ENCODE measurements around the gene CCL25. TPM values are rescaled to one million over a fixed set of nuclear protein-coding genes. Genes with fewer than 3 reads are reported as not detected.

CCL25 gene
- total RNA-seq, 2 donors from 2014 or later = not detected

- no peaks in the 10 kb centered on the region for H3K36me3 ChIP-seq (ENCODE audit: control insufficient read depth, insufficient read depth, low read length)
- no peak overlapping the region for H3K4me3 ChIP-seq (ENCODE audit: low read length)
- DNase-seq = no peak
- TF ChIP-seq CTCF (conservative IDR thresholded peaks at IDR 0.05) = no peak
- Mint-ChIP-seq H3K9me3 (no peaks in the 10 kb centered on the region), H3K27me3 (ENCODE audit: insufficient read depth) (peaks cover 21% of the 10 kb centered on the region), H3K36me3 (ENCODE audit: low read depth) (no peaks in the 10 kb centered on the region), H3K27ac (no peak overlapping the region), H3K4me3 (no peak overlapping the region), H3K4me1 (peaks cover 6% of the 10 kb centered on the region)
- 94% methylated on average over 3 of the region's 3 CpGs for WGBS, 2 experiments (ENCODE audit: insufficient coverage in 1 of 2, insufficient read length in 1 of 2)
- no peak overlapping the region for H3K27ac ChIP-seq (ENCODE audit: low read depth, low read length)
- H3K27me3 ChIP-seq (ENCODE audit: control insufficient read depth, insufficient read depth, low read length, poor library complexity, severe bottlenecking) = no peaks in the 10 kb centered on the region
- no peaks in the 10 kb centered on the region for H3K4me1 ChIP-seq (ENCODE audit: control insufficient read depth, insufficient read depth, low read length)
- no peak overlapping the region for H3K9ac ChIP-seq (ENCODE audit: extremely low read depth, low read length, poor library complexity, severe bottlenecking)
- no peaks in the 10 kb centered on the region for H3K9me3 ChIP-seq (ENCODE audit: control insufficient read depth, low read length)
Observed at GRCh38 chr19:8039231-8039630, 13.3 kb upstream of the CCL25 start.

GRCh38 chr19:8041531-8041931, 11.0 kb upstream of the CCL25 start:
- Mint-ChIP-seq H3K4me1 (no peaks in the 10 kb centered on the region), H3K9me3 (no peaks in the 10 kb centered on the region), H3K27me3 (ENCODE audit: insufficient read depth) (peaks cover 16% of the 10 kb centered on the region), H3K27ac (no peak overlapping the region), H3K36me3 (ENCODE audit: low read depth) (no peaks in the 10 kb centered on the region), H3K4me3 (no peak overlapping the region)
- Histone ChIP-seq H3K4me1 (ENCODE audit: control insufficient read depth, insufficient read depth, low read length) (no peaks in the 10 kb centered on the region), H3K9me3 (ENCODE audit: control insufficient read depth, low read length) (no peaks in the 10 kb centered on the region), H3K4me3 (ENCODE audit: low read length) (no peak overlapping the region), H3K36me3 (ENCODE audit: control insufficient read depth, insufficient read depth, low read length) (no peaks in the 10 kb centered on the region), H3K9ac (ENCODE audit: extremely low read depth, low read length, poor library complexity, severe bottlenecking) (no peak overlapping the region), H3K27ac (ENCODE audit: low read depth, low read length) (no peak overlapping the region), H3K27me3 (ENCODE audit: control insufficient read depth, insufficient read depth, low read length, poor library complexity, severe bottlenecking) (no peaks in the 10 kb centered on the region)
- TF ChIP-seq CTCF (conservative IDR thresholded peaks at IDR 0.05) = no peak
- DNase-seq = no peak
- 77 to 94% methylated on average over 4 to 7 of the region's 7 CpGs for WGBS, 2 experiments (ENCODE audit: insufficient coverage in 1 of 2, insufficient read length in 1 of 2)

- TF ChIP-seq CTCF (conservative IDR thresholded peaks at IDR 0.05) = no peak
- WGBS, 2 experiments (ENCODE audit: insufficient coverage in 1 of 2, insufficient read length in 1 of 2) = 85 to 93% methylated on average over 4 to 9 of the region's 9 CpGs
- Histone ChIP-seq H3K27ac (ENCODE audit: low read depth, low read length) (no peak overlapping the region), H3K36me3 (ENCODE audit: control insufficient read depth, insufficient read depth, low read length) (no peaks in the 10 kb centered on the region), H3K9ac (ENCODE audit: extremely low read depth, low read length, poor library complexity, severe bottlenecking) (no peak overlapping the region), H3K4me3 (ENCODE audit: low read length) (no peak overlapping the region), H3K4me1 (ENCODE audit: control insufficient read depth, insufficient read depth, low read length) (no peaks in the 10 kb centered on the region), H3K27me3 (ENCODE audit: control insufficient read depth, insufficient read depth, low read length, poor library complexity, severe bottlenecking) (no peaks in the 10 kb centered on the region), H3K9me3 (ENCODE audit: control insufficient read depth, low read length) (no peaks in the 10 kb centered on the region)
- no peak for DNase-seq
- no peaks in the 10 kb centered on the region for H3K9me3 Mint-ChIP-seq
- H3K27ac Mint-ChIP-seq = no peak overlapping the region
- no peaks in the 10 kb centered on the region for H3K36me3 Mint-ChIP-seq (ENCODE audit: low read depth)
- no peak overlapping the region for H3K4me3 Mint-ChIP-seq
- H3K27me3 Mint-ChIP-seq (ENCODE audit: insufficient read depth) = peaks cover 18% of the 10 kb centered on the region
- no peaks in the 10 kb centered on the region for H3K4me1 Mint-ChIP-seq
Observed at GRCh38 chr19:8042900-8043299, 9.7 kb upstream of the CCL25 start.

Data from endodermal cell (in vitro differentiated cells).